HepG2 (cell line): Measurements from ENCODE around the gene TMX2. TPM values are rescaled to one million over a fixed set of nuclear protein-coding genes. Genes with fewer than 3 reads are reported as not detected.

Experiments used
- GATA4 ChIP-seq: sonication (generic); IDR thresholded peaks from 2 replicates; pipeline ENCODE4 v1.6.1; 2016; ENCODE audit warnings: antibody characterized with exemption, low read depth, borderline replicate concordance
- HINFP ChIP-seq: sonication (generic); formaldehyde crosslinking; IDR thresholded peaks from 2 replicates; pipeline ENCODE4 v1.4.0; 2020; ENCODE audit warnings: low read depth, mild to moderate bottlenecking, missing genetic modification reagents
- HNF4G ChIP-seq, 2 experiments: sonication (generic) in 1 of 2; formaldehyde crosslinking in 1 of 2; IDR thresholded peaks; 2 replicates each; pipeline versions ENCODE4 v1.4.0 to v1.6.1; 2011 to 2020; ENCODE audit warnings: borderline replicate concordance in 2 of 2, low read depth in 2 of 2, mild to moderate bottlenecking in 2 of 2, low read length in 1 of 2, missing genetic modification reagents in 1 of 2, moderate library complexity in 1 of 2
- MTF2 ChIP-seq: sonication (generic); formaldehyde crosslinking; IDR thresholded peaks from 2 replicates; pipeline ENCODE4 v1.5.0; 2020; ENCODE audit warnings: missing genetic modification reagents, borderline replicate concordance
- RBM39 ChIP-seq: fragments of 200-400 bp; formaldehyde crosslinking; IDR thresholded peaks from one replicate; pipeline ENCODE4 v1.6.1; 2018; ENCODE audit warnings: antibody characterized with exemption, mild to moderate bottlenecking, low read depth, low read length; ENCODE audit not compliant: poor library complexity, severe bottlenecking
- SKI ChIP-seq: fragments of 450-650 bp; IDR thresholded peaks from one replicate; pipeline ENCODE4 v1.6.1; 2018; ENCODE audit warnings: mild to moderate bottlenecking; ENCODE audit not compliant: partially characterized antibody
- SP1 ChIP-seq, 2 experiments: fragments of 450-650 bp in 1 of 2; sonication (generic) in 1 of 2; formaldehyde crosslinking in 1 of 2; IDR thresholded peaks; 2 replicates each; pipeline versions ENCODE4 v1.4.0 to v1.6.1; 2016 to 2020; ENCODE audit warnings: missing genetic modification reagents in 1 of 2
- SRSF1 ChIP-seq: fragments of 200-400 bp; formaldehyde crosslinking; optimal IDR thresholded peaks from 2 replicates; pipeline ENCODE3; 2017; ENCODE audit warnings: mild to moderate bottlenecking, low read depth, low read length, moderate library complexity
- STAT5B ChIP-seq: sonication (generic); formaldehyde crosslinking; IDR thresholded peaks from 2 replicates; pipeline ENCODE4 v1.4.0; 2020; ENCODE audit warnings: missing genetic modification reagents
- ZBTB39 ChIP-seq: sonication (generic); formaldehyde crosslinking; IDR thresholded peaks from 2 replicates; pipeline ENCODE4 v1.5.0; 2020; ENCODE audit warnings: missing genetic modification reagents
- ZBTB42 ChIP-seq: sonication (generic); formaldehyde crosslinking; IDR thresholded peaks from 2 replicates; pipeline ENCODE4 v1.5.0; 2020; ENCODE audit warnings: mild to moderate bottlenecking, missing genetic modification reagents
- ZNF12 ChIP-seq: sonication (generic); formaldehyde crosslinking; IDR thresholded peaks from 2 replicates; pipeline ENCODE4 v1.5.0; 2020; ENCODE audit warnings: missing genetic modification reagents
- ZNF282 ChIP-seq: fragments of 450-650 bp; IDR thresholded peaks from 2 replicates; pipeline ENCODE4 v1.6.1; 2018; ENCODE audit not compliant: partially characterized antibody
- ZNF549 ChIP-seq: sonication (generic); formaldehyde crosslinking; IDR thresholded peaks from 2 replicates; pipeline ENCODE4 v1.5.0; 2020; ENCODE audit warnings: missing genetic modification reagents
- ZNF574 ChIP-seq: sonication (generic); formaldehyde crosslinking; IDR thresholded peaks from 2 replicates; pipeline ENCODE4 v1.4.0; 2020; ENCODE audit warnings: missing genetic modification reagents
- ZNF598 ChIP-seq: sonication (generic); formaldehyde crosslinking; IDR thresholded peaks from 2 replicates; pipeline ENCODE4 v1.5.1; 2020; ENCODE audit warnings: mild to moderate bottlenecking, missing genetic modification reagents, borderline replicate concordance
- ZNF629 ChIP-seq: sonication (generic); formaldehyde crosslinking; conservative IDR thresholded peaks from 2 replicates; pipeline ENCODE4 v1.5.0; 2020; ENCODE audit warnings: missing genetic modification reagents
- ZNF883 ChIP-seq: sonication (generic); formaldehyde crosslinking; IDR thresholded peaks from 2 replicates; pipeline ENCODE4 v1.5.1; 2020; ENCODE audit warnings: mild to moderate bottlenecking, missing genetic modification reagents; ENCODE audit errors: not compliant biosample characterization
- polyA plus RNA-seq, 8 experiments: library from polyadenylated mRNA; depleted of rRNA in 3 of 8; stranded (reverse) in 7 of 8; unstranded in 1 of 8; fragments of >200 nt; fragmentation: Illumina TruSeq in 4 of 8; extraction: Trizol in 4 of 8; gene quantifications; 2 replicates each; pipeline versions ENCODE4 v1.2.1 to v1.2.3, GENCODE V29; 2011 to 2016; ENCODE audit warnings: low read depth in 4 of 8, missing spikeins in 1 of 8, mixed read lengths in 1 of 8; ENCODE audit not compliant: insufficient read depth in 1 of 8
- total RNA-seq, 5 experiments: library from RNA; depleted of rRNA; stranded (reverse); fragments of >200 nt; fragmentation: Illumina TruSeq; extraction: Trizol; gene quantifications; 2 replicates each; pipeline ENCODE4 v1.2.3, GENCODE V29; 2016; ENCODE audit warnings: low read depth in 1 of 5
- TF ChIP-seq, protein P1 (sequence below): sonication (generic); formaldehyde crosslinking; IDR thresholded peaks from 2 replicates; pipeline ENCODE4 v1.8.1; 2023; ENCODE audit warnings: missing genetic modification reagents, mild to moderate bottlenecking, borderline replicate concordance
- TF ChIP-seq, protein P2 (sequence below): sonication (generic); formaldehyde crosslinking; IDR thresholded peaks from 2 replicates; pipeline ENCODE4 v1.5.0; 2020; ENCODE audit warnings: mild to moderate bottlenecking, missing genetic modification reagents, moderate library complexity

TMX2 gene
- total and polyA plus RNA-seq, 2 of the 13 experiments (the other 11 are each of a cell fraction or from before 2014, with no cell fraction given), result 84.5 to 129 TPM

DNA sequence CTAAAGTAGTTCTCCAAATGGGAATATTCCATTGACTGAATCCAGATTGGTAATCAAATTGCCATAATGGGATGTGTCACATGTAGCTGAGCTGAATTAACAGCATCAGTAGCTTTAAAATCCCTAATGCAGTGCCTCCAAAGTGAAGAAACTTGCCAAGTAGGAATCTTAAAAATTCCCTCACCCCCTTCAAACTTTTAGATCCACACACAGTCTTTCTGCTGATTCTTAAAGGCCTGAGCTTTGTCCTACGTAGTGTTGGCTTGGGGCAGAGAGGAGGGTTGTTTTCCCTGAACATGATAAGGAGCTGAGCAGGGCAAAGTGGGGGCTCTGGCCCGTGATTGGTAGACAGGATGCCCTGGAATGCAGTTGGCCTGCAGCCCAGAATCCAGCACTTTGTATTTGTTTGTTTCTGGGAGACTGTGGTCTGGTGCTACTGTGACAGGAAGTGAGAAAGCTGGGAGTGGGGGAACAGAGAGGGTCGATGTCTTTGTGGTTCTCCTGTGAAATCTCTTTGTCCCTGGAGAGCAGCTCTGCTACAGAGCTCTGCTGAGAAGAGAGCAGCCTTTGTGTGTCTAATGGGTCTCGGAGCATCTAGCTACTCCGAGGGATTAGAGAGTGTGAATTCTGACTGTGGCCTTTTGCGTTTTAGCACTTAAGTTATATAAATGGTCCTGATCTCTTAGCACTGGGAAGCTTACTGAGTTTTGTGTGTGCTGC is 66.1 kb downstream of the TMX2 start (continued):
- peak; percentile 53; the same call in 1 of the 2 replicates for TF ChIP-seq ZNF574 (CRISPR knock-in tag)
- peak; percentile 65; the same call in 1 of the 2 replicates for TF ChIP-seq GATA4
- peak; percentile 29; the same call in 1 of the 2 replicates for TF ChIP-seq ZNF12 (CRISPR knock-in tag)
- TF ChIP-seq ZNF883 (CRISPR knock-in tag), result no peak
- TF ChIP-seq RBM39, result no peak
- TF ChIP-seq ZNF629 (CRISPR knock-in tag), result no peak
- TF ChIP-seq MTF2 (CRISPR knock-in tag), result no peak
- no peak for TF ChIP-seq ZNF282
- TF ChIP-seq SRSF1, result no peak
- TF ChIP-seq ZBTB42 (CRISPR knock-in tag), result no peak
- TF ChIP-seq, protein P1, sequence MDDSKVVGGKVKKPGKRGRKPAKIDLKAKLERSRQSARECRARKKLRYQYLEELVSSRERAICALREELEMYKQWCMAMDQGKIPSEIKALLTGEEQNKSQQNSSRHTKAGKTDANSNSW, result no peak
- TF ChIP-seq HINFP (CRISPR knock-in tag), result no peak
- TF ChIP-seq ZBTB39 (CRISPR knock-in tag), result peak; percentile 38; the same call in 1 of the 2 replicates
- no peak for TF ChIP-seq ZNF549 (CRISPR knock-in tag)
- peak; percentile 77; the same call in 1 of the 2 replicates for TF ChIP-seq HNF4G (IDR thresholded peaks at IDR 0.05; ENCODE audit: borderline replicate concordance, low read depth, low read length)
- peak; percentile 29; the same call in 1 of the 2 replicates for TF ChIP-seq HNF4G (CRISPR knock-in tag; IDR thresholded peaks at IDR 0.05; ENCODE audit: borderline replicate concordance, low read depth)
- TF ChIP-seq, protein P2, sequence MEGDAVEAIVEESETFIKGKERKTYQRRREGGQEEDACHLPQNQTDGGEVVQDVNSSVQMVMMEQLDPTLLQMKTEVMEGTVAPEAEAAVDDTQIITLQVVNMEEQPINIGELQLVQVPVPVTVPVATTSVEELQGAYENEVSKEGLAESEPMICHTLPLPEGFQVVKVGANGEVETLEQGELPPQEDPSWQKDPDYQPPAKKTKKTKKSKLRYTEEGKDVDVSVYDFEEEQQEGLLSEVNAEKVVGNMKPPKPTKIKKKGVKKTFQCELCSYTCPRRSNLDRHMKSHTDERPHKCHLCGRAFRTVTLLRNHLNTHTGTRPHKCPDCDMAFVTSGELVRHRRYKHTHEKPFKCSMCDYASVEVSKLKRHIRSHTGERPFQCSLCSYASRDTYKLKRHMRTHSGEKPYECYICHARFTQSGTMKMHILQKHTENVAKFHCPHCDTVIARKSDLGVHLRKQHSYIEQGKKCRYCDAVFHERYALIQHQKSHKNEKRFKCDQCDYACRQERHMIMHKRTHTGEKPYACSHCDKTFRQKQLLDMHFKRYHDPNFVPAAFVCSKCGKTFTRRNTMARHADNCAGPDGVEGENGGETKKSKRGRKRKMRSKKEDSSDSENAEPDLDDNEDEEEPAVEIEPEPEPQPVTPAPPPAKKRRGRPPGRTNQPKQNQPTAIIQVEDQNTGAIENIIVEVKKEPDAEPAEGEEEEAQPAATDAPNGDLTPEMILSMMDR (CRISPR knock-in tag), result no peak
- TF ChIP-seq SP1 (IDR thresholded peaks at IDR 0.05), result no peak
- no peak for TF ChIP-seq SP1 (CRISPR knock-in tag; IDR thresholded peaks at IDR 0.05)
- no peak for TF ChIP-seq ZNF598 (CRISPR knock-in tag)
- peak; percentile 77 for TF ChIP-seq SKI
- no peak for TF ChIP-seq STAT5B (CRISPR knock-in tag)
